SK-N-SH (cell line): Measurements from ENCODE around the gene SUCLG2.

Experiments
- EZH2phosphoT487 ChIP-seq: fragments of 200-600 bp; sonication (generic); IDR thresholded peaks from 2 replicates; pipeline ENCODE4 v1.6.1; 2017; ENCODE audit warnings: low read depth, mixed run types, mild to moderate bottlenecking, antibody characterized with exemption, moderate library complexity, borderline replicate concordance
- FOXJ3 ChIP-seq: sonication (generic); formaldehyde crosslinking; IDR thresholded peaks from 2 replicates; pipeline ENCODE4 v1.5.1; 2020; ENCODE audit warnings: mild to moderate bottlenecking, missing genetic modification reagents
- FOXM1 ChIP-seq: IDR thresholded peaks from 2 replicates; pipeline ENCODE4 v1.4.0; 2012; ENCODE audit warnings: low read depth, mild to moderate bottlenecking
- MEF2A ChIP-seq: IDR thresholded peaks from 2 replicates; pipeline ENCODE4 v1.4.0; 2012; ENCODE audit warnings: low read depth, borderline replicate concordance
- MXI1 ChIP-seq: IDR thresholded peaks from 2 replicates; pipeline ENCODE4 v1.6.1; 2012; ENCODE audit warnings: mild to moderate bottlenecking, low read depth, low read length, improper control_type of control experiment
- POLR2AphosphoS5 ChIP-seq: IDR thresholded peaks from 2 replicates; pipeline ENCODE4 v1.6.1; 2012; ENCODE audit warnings: low read depth, low read length
- RAD21 ChIP-seq: IDR thresholded peaks from 2 replicates; pipeline ENCODE4 v1.6.1; 2012; ENCODE audit warnings: mild to moderate bottlenecking, low read length
- SMC3 ChIP-seq: IDR thresholded peaks from 2 replicates; pipeline ENCODE4 v1.6.1; 2012; ENCODE audit warnings: low read depth, low read length, improper control_type of control experiment
- TAF1 ChIP-seq: IDR thresholded peaks from 2 replicates; pipeline ENCODE4 v1.6.1; 2012; ENCODE audit warnings: low read depth, mild to moderate bottlenecking, low read length, moderate library complexity, borderline replicate concordance
- YY1 ChIP-seq: IDR thresholded peaks from 2 replicates; pipeline ENCODE4 v1.4.0; 2012; ENCODE audit warnings: low read depth, mild to moderate bottlenecking
- TF ChIP-seq, protein P1 (sequence below): IDR thresholded peaks from 2 replicates; pipeline ENCODE4 v1.4.0; 2012; ENCODE audit warnings: low read depth, borderline replicate concordance
- TF ChIP-seq, protein P2 (sequence below): fragments of 200-600 bp; sonication (generic); IDR thresholded peaks from 2 replicates; pipeline ENCODE4 v1.6.1; 2017; ENCODE audit warnings: antibody characterized with exemption, mild to moderate bottlenecking, moderate library complexity
- TF ChIP-seq, protein P3 (sequence below): IDR thresholded peaks from 2 replicates; pipeline ENCODE4 v1.4.0; 2012; ENCODE audit warnings: low read depth
- TF ChIP-seq, protein P4 (sequence below): IDR thresholded peaks from 2 replicates; pipeline ENCODE4 v1.4.0; 2012; ENCODE audit warnings: low read depth, borderline replicate concordance

DNA sequence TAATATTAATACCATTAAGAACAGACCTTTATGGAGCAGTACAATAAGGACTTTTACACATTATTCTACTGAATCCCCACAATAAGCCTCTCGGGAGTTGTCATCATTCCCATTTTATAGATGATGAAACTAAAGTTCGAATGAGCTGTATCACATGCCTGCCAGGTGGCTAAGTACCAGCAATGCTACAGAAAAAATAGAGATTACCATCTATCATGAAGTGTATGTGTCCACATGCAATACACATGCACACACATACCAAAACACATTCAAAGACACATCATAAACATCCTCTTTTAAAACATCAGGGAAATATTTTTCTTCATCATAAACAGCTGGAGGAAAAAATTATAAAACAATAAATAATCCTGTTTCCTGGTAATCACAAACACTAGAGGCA, 136.6 kb downstream of the SUCLG2 start:
- TF ChIP-seq, protein P1, sequence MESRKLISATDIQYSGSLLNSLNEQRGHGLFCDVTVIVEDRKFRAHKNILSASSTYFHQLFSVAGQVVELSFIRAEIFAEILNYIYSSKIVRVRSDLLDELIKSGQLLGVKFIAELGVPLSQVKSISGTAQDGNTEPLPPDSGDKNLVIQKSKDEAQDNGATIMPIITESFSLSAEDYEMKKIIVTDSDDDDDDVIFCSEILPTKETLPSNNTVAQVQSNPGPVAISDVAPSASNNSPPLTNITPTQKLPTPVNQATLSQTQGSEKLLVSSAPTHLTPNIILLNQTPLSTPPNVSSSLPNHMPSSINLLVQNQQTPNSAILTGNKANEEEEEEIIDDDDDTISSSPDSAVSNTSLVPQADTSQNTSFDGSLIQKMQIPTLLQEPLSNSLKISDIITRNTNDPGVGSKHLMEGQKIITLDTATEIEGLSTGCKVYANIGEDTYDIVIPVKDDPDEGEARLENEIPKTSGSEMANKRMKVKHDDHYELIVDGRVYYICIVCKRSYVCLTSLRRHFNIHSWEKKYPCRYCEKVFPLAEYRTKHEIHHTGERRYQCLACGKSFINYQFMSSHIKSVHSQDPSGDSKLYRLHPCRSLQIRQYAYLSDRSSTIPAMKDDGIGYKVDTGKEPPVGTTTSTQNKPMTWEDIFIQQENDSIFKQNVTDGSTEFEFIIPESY = no peak
- TF ChIP-seq TAF1 (no peak), MEF2A (no peak), FOXM1 (no peak), POLR2AphosphoS5 (no peak), FOXJ3 (CRISPR knock-in tag) (no peak), YY1 (no peak), RAD21 (no peak), SMC3 (no peak), EZH2phosphoT487 (no peak), MXI1 (no peak)
- TF ChIP-seq, protein P2, sequence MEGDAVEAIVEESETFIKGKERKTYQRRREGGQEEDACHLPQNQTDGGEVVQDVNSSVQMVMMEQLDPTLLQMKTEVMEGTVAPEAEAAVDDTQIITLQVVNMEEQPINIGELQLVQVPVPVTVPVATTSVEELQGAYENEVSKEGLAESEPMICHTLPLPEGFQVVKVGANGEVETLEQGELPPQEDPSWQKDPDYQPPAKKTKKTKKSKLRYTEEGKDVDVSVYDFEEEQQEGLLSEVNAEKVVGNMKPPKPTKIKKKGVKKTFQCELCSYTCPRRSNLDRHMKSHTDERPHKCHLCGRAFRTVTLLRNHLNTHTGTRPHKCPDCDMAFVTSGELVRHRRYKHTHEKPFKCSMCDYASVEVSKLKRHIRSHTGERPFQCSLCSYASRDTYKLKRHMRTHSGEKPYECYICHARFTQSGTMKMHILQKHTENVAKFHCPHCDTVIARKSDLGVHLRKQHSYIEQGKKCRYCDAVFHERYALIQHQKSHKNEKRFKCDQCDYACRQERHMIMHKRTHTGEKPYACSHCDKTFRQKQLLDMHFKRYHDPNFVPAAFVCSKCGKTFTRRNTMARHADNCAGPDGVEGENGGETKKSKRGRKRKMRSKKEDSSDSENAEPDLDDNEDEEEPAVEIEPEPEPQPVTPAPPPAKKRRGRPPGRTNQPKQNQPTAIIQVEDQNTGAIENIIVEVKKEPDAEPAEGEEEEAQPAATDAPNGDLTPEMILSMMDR = no peak
- TF ChIP-seq, protein P3, sequence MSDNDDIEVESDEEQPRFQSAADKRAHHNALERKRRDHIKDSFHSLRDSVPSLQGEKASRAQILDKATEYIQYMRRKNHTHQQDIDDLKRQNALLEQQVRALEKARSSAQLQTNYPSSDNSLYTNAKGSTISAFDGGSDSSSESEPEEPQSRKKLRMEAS = no peak
- TF ChIP-seq, protein P4, sequence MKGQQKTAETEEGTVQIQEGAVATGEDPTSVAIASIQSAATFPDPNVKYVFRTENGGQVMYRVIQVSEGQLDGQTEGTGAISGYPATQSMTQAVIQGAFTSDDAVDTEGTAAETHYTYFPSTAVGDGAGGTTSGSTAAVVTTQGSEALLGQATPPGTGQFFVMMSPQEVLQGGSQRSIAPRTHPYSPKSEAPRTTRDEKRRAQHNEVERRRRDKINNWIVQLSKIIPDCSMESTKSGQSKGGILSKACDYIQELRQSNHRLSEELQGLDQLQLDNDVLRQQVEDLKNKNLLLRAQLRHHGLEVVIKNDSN = no peak
